DND-41 (cell line): ENCODE data around the gene ZBTB49.

Experiments used
- EZH2 ChIP-seq: IDR thresholded peaks from 3 replicates; pipeline ENCODE4 v1.6.1; 2012; ENCODE audit warnings: borderline replicate concordance, low read depth, mild to moderate bottlenecking, moderate library complexity, low read length, inconsistent platforms; ENCODE audit not compliant: severe bottlenecking
- TF ChIP-seq, protein P1 (sequence below): IDR thresholded peaks from 2 replicates; pipeline ENCODE4 v1.5.1; 2012; ENCODE audit warnings: borderline replicate concordance, low read length, moderate library complexity, mild to moderate bottlenecking; ENCODE audit not compliant: poor library complexity, severe bottlenecking; ENCODE audit errors: extremely low read depth

GRCh38 chr4:4329496-4329895 lies 39.4 kb downstream of the ZBTB49 start:
- TF ChIP-seq, protein P1, sequence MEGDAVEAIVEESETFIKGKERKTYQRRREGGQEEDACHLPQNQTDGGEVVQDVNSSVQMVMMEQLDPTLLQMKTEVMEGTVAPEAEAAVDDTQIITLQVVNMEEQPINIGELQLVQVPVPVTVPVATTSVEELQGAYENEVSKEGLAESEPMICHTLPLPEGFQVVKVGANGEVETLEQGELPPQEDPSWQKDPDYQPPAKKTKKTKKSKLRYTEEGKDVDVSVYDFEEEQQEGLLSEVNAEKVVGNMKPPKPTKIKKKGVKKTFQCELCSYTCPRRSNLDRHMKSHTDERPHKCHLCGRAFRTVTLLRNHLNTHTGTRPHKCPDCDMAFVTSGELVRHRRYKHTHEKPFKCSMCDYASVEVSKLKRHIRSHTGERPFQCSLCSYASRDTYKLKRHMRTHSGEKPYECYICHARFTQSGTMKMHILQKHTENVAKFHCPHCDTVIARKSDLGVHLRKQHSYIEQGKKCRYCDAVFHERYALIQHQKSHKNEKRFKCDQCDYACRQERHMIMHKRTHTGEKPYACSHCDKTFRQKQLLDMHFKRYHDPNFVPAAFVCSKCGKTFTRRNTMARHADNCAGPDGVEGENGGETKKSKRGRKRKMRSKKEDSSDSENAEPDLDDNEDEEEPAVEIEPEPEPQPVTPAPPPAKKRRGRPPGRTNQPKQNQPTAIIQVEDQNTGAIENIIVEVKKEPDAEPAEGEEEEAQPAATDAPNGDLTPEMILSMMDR = no peak
- TF ChIP-seq EZH2 = no peak
